C4-2B (cell line): ENCODE data around the gene DLGAP1.

Experiments used
- H3K27ac ChIP-seq: fragments of 450-650 bp; 2 replicates; pipeline ENCODE4 v1.5.1; 2017
- CTCF ChIP-seq: fragments of 450-650 bp; conservative IDR thresholded peaks from 2 replicates; pipeline ENCODE4 v1.5.1; 2017; ENCODE audit warnings: mild to moderate bottlenecking
- ZFX ChIP-seq: fragments of 450-650 bp; IDR thresholded peaks from 2 replicates; pipeline ENCODE4 v1.6.1; 2017

DLGAP1 gene

GRCh38 chr18:4245456-4245855 lies 209.7 kb downstream of the DLGAP1 start:
- TF ChIP-seq CTCF (no peak), ZFX (no peak)
- no peak overlapping the region for H3K27ac ChIP-seq

GRCh38 chr18:4242431-4243161 lies 212.5 kb downstream of the DLGAP1 start:
- no peak for TF ChIP-seq ZFX
- no peak for TF ChIP-seq CTCF
- no peak overlapping the region for H3K27ac ChIP-seq

- no peak overlapping the region for H3K27ac ChIP-seq
- TF ChIP-seq ZFX (no peak), CTCF (no peak)
Measured at GRCh38 chr18:4241090-4241617, 214.0 kb downstream of the DLGAP1 start.

GRCh38 chr18:4238966-4239365 lies 216.1 kb downstream of the DLGAP1 start:
- TF ChIP-seq CTCF (no peak), ZFX (no peak)
- no peak overlapping the region for H3K27ac ChIP-seq

- TF ChIP-seq CTCF: no peak
- TF ChIP-seq ZFX: no peak
- no peak overlapping the region for H3K27ac ChIP-seq
Measured at GRCh38 chr18:4237664-4238041, 217.5 kb downstream of the DLGAP1 start.

- no peak overlapping the region for H3K27ac ChIP-seq
- TF ChIP-seq ZFX (no peak), CTCF (no peak)
Measured at GRCh38 chr18:4236940-4237663, 218.0 kb downstream of the DLGAP1 start.

GRCh38 chr18:4233468-4233867 lies 221.6 kb downstream of the DLGAP1 start:
- H3K27ac ChIP-seq: no peak overlapping the region
- TF ChIP-seq CTCF (no peak), ZFX (no peak)
